Vagina (tissue), 2 donors: Measurements from ENCODE around the gene CD300LG.

Experiments used
- POLR2A ChIP-seq, 2 donors: fragments of 450-650 bp; IDR thresholded peaks; one replicate each; pipeline ENCODE4 v1.6.1; 2017; ENCODE audit warnings: antibody characterized with exemption in 2 of 2, mild to moderate bottlenecking in 2 of 2, moderate library complexity in 2 of 2
- POLR2AphosphoS5 ChIP-seq, 2 donors: sonication (generic); formaldehyde crosslinking; IDR thresholded peaks; one replicate each; pipeline ENCODE4 v1.9.0; 2017; ENCODE audit warnings: antibody characterized with exemption in 2 of 2, mild to moderate bottlenecking in 2 of 2, low read depth in 1 of 2; ENCODE audit not compliant: insufficient read depth in 1 of 2
- TF ChIP-seq, protein P1 (sequence below), 3 experiments: fragments of 450-650 bp in 2 of 3; fragments of 200-600 bp in 1 of 3; sonication (generic) in 1 of 3; IDR thresholded peaks; one replicate each; pipeline ENCODE4 v1.5.1; 2017 to 2019; ENCODE audit warnings: antibody characterized with exemption in 3 of 3, mild to moderate bottlenecking in 2 of 3, moderate library complexity in 2 of 3

DNA sequence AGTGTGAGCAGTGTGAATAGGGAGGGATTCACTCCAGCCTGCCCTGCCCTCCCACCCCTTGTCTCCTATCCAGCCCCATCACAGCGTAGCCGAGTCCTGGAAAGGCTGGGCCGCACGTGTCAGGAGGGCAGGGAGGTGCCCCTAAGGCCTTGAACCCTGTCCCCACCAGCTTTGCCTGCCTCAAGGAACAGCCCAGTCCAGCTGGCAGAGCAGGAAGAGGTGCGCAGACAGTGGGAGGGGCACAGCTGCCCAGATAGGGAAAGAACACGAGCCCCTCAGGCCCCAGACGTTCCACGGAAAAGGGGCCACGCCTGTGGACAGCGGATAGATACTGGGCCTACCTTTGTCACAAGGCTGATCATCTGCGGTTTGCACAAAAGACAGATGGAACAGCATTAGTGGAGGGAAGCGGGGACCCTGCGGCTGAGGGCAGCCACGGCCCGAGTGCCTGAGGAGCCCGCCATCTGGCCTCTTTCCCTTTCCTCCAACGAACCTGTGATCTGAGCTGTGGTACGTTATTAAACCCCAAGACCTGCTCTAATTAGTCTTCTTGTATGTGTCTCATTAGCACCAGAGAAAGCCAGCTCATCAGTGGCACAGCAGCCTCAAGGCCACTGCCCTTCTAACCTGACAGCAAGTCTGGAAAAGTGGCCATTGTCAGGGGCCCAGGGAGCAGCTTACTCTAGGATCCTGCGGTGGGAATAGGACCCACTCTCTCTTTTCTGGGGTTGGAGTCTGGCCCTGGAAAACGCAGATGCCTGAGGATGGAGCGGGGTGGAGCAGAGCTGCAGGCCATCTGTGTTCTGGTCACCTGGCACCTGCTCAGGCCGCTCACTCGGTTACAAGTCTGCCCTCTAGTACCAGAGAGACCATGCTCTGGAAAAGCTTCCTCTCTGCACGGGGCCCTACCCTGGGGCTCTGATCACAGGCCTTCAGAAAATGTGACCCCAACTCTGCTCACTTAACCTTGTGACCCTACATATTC is 30.3 kb upstream of the CD300LG start:
- TF ChIP-seq, protein P1, sequence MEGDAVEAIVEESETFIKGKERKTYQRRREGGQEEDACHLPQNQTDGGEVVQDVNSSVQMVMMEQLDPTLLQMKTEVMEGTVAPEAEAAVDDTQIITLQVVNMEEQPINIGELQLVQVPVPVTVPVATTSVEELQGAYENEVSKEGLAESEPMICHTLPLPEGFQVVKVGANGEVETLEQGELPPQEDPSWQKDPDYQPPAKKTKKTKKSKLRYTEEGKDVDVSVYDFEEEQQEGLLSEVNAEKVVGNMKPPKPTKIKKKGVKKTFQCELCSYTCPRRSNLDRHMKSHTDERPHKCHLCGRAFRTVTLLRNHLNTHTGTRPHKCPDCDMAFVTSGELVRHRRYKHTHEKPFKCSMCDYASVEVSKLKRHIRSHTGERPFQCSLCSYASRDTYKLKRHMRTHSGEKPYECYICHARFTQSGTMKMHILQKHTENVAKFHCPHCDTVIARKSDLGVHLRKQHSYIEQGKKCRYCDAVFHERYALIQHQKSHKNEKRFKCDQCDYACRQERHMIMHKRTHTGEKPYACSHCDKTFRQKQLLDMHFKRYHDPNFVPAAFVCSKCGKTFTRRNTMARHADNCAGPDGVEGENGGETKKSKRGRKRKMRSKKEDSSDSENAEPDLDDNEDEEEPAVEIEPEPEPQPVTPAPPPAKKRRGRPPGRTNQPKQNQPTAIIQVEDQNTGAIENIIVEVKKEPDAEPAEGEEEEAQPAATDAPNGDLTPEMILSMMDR (IDR thresholded peaks at IDR 0.05) = no peak
- TF ChIP-seq POLR2A (IDR thresholded peaks at IDR 0.05) = no peak
- TF ChIP-seq POLR2AphosphoS5 (IDR thresholded peaks at IDR 0.05; ENCODE audit: insufficient read depth in 1 of 2, low read depth in 1 of 2) = no peak
